ENCODE results near the gene CDK5RAP1. TPM values are rescaled to one million over a fixed set of nuclear protein-coding genes. Genes with fewer than 3 reads are reported as not detected.
"Not testable (repeated sequence)": the region's sequence is repeated elsewhere in the genome, so short reads cannot be mapped to it uniquely, and the experiment has no call there.

CDK5RAP1 gene
- total RNA-seq, 1 experiment from 2014 or later: 34.4 TPM

DNA sequence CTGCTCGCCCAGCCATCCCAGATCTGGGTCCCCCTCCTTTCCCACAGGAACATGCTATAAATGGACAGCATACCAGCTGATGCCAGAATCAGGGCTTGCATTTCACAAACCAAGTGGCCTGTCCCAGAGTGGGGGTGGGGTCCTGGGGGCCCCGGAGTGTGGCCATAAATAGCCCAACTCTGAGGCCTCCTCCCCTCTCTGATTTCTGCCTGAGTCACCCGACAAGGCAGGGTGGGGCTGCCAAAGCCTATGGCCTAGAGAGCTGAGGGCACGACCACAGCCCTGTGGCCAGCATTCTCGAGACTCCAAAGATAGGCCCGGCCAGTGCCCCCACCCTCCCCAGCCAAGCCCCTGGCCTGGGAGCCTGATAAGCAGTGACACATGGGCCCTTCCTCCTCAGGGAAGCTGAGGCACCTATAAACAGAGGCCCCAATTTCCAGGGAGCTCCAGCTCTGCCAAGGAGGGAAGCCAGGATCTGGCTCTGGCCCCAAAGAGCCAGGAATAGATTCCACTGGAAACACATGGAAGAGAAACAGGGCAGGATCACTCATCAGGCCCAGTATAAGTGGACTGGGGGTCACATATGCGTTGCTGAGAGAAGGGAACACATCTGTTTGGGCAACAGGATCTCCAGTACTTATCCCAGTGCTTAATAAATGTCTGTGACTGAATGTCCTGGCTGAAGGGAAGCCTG lies 22.0 kb upstream of the CDK5RAP1 start:
- DNase-seq (ENCODE audit: low spot score): no peak

DNA sequence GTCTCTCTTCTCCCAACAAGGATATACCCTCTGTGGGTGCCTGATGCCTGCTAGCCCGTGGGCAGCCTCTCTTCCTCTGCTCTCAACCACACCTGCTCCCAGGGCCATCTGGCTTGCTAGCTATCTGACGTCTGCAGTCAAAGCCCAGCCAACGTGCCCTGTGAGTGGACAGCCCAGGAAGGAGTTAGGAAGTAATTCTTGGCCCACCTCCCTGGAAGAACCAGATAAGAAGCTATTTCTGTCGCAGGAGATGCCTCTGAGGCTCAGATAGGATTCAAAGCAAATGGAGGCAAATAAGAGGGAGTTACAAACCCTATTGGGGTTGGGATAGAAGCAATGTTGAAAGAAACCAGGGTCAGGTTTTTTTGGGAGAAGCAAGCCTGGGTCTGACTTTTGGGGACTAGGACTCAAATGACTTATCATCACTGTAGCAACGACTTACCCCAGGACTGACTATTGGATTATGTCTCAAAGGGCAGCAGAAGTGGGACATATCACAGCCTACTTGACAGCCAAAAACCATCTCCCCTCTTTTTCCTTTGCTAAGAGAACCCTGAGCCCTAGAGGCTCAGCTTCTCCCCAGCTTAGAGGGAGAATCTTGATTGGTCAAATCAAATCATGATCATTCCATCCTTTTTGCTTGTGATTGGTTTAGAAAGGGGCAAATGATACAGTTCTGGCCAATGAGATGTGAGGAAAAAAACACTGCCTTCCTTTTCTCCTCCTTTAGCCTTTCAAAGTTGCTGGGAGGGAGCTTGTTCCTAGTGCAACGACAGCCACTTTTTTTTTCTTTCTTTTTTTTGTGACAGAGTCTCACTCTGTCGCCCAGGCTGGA lies 18.0 kb upstream of the CDK5RAP1 start:
- no peak for DNase-seq (ENCODE audit: low spot score)

DNA sequence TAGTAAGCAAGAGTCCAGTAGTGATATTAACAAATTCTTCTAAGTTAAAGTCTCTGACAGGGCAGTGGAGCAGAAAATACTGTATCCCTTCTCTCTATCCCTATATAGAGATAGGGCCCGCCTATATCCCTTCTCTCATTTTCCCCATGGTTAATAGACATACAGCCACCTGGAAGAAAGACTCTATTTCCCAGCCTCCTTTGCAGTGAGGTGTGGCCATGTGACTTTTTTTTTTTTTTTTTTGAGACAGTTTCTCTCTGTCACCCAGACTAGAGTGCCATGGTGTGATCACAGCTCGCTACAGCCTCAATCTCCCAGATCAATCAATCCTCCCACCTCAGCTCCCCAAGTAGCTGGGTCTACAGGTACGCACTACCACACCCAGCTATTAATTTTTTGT lies 16.7 kb upstream of the CDK5RAP1 start:
- no peak for DNase-seq (ENCODE audit: low spot score)

DNA sequence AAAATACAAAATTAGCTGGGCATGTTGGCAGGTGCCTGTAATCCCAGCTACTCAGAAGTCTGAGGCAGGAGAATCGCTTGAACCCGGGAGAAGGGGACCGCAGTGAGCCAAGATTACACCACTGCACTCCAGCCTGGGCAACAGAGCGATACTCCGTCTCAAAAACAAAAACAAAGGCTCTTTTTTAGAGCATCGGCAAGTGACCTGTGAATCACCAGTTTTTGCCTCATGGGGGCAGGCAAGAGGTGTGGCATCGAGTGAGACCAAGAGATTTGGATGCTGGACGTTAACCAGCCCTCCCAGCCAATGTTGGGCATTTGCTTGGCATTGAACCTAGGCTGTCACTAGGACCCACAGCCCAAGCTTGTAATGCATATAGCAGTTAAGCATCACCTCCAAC lies 14.6 kb upstream of the CDK5RAP1 start:
- DNase-seq (ENCODE audit: low spot score): peak; percentile 50

DNA sequence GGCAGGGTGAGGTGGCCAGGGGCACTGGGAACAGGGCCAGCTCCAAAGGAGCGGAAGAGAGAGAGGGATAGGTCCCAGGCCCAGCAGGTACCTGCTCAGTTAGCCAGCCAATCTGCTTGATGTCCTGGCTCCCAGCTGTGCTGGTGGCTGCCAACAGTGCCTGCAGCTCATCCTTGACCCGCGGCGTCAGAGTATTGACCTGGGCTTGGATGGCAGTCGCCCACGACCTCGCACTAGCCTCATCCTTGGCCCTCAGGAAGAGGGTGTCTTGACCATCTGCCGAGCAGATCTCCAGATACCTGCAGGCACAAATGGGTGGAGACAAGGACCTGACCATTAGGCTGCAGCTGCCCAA lies 11.1 kb upstream of the CDK5RAP1 start:
- no peak for DNase-seq (ENCODE audit: low spot score)

DNA sequence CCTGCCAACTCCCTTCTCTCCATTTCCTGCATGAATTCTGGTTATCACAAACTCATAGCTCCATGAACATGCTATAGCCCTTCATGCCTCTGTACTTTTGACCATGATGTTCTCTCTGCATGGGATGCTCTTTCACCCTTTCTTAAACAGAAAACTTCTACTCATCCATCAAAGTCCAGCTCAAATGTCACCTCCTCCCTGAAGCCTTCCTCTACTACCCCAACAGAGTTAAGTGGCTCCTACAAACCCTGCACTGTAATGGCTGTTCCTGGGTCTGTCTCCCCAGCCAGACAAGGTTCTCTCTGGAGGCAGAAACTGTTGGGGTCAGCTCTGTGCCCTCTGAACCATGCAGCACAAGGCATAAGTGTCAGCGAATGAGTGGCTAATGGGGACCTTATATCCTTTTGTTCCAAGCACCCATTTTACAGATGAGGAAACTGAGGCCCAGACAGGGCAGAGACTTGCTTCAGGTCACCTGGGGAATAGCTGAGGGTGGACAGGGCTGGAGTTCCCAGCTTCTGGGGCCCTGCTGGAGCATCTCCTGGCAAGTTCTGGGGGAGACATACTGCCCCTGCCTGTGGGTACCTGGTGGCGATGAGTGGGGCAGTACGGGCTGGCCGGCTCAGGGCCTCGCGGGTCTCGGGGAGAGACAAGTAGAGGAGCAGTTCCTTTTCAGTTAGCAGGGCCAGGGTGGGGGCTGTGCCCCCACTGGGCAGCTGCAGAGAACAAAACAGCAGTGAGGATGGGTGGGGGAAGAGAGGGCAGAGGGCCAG lies 10.6 kb upstream of the CDK5RAP1 start:
- DNase-seq (ENCODE audit: low spot score): no peak

DNA sequence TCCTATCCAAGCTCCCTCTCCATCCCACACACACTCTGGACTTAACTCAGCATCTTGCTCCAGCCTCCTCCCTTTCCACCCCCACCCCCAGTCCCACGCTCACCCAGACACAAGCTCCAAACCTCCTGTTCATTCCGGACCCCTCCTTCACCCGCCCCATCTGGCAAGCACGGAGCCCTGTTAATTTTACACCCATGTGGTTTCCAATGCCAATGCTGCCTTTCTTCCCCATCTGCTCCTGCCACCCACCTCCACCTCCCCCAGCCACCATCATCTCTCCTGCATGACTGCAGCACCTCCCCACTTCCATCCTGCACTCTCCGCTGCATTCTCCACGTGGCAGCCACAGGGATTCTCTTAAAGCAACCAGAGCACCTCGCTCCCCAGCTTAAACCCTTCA lies 9.9 kb upstream of the CDK5RAP1 start:
- no peak for DNase-seq (ENCODE audit: low spot score)

DNA sequence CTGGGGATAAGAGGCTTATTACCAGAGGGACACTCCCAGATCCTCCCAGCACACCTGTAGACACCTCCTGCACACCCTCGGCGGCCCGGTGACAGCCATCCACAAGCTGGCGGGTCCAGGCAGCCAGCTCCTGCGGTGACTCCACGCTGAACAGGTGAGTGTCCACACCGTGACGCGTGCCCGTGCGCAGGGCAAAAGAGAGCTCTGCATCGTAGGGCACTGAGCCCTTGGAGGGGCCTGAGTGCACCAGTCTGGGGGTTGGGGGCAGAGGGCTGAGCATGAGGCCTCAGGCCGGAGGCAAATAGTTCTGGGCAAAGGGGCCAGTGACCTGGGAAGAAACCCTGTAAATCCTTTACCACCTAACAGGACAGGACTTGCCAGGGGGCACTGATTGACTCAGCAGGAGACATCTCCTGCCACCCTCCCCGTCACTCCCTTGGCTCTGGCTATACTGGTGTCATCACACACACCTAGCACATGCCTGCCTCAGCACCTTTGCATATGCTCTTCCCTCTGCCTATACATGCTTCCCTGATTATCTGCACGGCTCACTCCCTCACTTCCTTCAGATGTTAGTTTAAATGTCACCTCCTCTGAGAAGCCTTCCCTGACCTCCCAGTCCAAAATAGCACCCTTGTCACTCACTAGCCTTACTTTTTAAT lies 8.9 kb upstream of the CDK5RAP1 start:
- DNase-seq (ENCODE audit: low spot score): no peak

DNA sequence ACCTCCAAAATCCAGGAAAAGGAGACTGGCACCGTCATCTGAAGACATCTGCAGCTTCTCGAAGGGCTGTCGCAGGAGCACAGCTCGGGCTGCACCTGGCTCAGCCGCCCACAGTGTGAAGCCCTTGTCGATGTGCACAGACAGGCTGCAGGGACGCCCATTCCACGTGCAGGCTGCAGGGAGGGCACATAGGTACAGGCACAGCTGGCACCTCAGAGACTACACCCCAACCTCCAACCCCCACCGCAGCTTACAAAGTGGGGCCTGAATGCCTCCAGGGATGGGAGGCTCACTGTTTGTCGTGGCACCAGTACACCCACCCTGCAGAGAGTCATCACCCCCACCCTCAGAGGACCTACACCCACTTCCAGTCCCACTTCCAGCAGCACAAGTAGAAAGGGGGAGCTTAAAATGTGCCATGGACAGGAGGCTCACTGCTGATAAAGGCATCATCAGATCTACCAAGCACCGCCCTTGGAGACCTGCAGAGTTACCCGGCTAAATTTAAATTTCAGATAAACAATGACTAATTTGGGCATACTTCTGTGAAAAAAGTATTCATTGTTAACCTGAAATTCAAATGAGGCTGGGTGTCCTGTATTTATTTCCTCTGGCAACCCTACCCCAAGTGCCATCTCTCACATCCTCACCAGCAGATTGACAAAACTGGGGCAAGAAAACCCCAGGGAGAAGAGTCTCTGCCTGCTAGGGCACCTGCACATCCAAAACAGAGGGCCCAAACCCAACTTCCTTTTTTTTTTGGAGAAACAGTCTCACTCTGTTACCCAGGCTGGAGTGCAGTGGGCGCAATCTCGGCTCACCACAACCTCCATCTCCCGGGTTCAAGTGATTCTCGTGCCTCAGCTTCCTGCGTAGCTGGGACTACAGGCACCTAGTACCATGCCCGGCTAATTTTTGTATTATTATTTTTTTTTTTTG lies 7.7 kb upstream of the CDK5RAP1 start:
- DNase-seq (ENCODE audit: low spot score): no peak

DNA sequence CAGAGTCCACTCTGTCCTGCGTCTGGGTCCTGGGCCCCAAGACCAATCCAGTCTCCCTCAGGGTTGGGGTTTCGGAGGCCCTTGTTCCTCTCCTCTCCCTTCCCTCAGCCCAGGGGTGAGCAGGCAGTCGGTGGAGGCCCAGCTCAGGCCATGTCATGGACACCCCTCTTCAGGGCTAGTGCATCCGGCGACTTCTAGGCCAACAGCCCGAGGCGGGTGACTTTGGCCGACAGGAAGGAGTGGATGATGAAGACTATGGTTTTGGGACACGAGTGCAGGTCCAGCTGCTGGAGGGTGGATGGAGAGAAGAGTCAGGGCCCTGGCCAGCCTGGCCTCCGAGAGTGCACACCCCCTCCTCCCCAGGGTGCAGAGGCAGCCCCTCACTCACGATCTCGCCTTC lies 7.0 kb upstream of the CDK5RAP1 start:
- DNase-seq (ENCODE audit: low spot score): no peak

DNA sequence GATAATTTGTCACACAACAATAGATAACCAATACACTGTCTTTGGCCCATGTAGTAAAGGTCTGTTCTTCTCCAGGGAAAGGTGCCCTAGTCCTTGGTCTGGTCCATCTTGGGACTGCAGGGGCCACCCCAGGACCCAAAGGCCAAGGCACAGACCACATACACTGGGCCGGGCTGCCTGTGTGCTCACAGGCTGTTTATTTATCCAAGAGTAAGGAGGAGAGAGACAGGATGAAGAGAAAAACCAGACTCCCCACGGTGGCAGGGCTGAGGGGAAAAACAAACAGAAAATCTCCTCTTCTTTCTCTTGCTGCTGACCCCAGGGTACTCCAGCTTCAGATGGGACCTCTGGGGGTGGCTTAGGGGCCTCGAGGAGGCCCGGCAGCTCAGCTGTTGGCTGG lies 6.5 kb upstream of the CDK5RAP1 start:
- no peak for DNase-seq (ENCODE audit: low spot score)

DNA sequence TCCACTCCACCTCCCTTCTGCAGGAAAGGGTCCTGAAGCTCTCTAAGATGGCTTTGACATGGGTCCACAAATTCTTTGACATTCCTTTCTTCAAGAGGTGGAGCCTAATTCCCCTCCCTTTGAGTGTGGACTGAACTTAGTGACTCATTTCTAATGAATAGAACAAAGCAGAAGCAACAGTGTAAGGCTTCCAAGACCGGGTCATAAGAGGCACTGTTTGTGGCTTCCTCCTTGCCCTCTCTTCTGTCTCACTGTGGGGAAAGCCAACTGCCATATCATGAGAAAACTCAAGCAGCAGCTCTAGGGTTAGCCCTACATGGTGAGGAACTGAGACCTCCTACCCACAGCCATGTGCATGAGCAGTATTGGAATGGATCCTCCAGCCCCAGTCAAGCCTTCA lies 5.9 kb upstream of the CDK5RAP1 start:
- peak; percentile 22 for DNase-seq (ENCODE audit: low spot score)

DNA sequence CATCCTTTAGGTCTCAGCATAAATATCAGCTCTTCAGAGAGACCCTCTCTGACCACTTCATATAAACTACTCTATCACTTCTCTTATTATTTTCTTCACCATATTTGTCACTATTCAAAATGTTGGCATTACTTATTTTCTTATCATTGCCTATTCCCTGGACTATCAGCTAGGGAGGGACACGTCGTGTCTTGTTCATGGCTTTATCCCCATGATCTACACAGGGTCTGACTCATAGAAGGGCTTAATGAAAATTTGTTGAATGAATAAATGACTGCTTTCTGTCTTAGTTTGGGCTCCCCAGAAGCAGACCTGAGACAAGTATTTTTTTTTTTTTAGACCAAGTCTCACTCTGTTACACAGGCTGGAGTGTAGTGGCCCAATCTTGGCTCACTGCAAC lies 3.0 kb upstream of the CDK5RAP1 start:
- no peak for DNase-seq (ENCODE audit: low spot score)

DNA sequence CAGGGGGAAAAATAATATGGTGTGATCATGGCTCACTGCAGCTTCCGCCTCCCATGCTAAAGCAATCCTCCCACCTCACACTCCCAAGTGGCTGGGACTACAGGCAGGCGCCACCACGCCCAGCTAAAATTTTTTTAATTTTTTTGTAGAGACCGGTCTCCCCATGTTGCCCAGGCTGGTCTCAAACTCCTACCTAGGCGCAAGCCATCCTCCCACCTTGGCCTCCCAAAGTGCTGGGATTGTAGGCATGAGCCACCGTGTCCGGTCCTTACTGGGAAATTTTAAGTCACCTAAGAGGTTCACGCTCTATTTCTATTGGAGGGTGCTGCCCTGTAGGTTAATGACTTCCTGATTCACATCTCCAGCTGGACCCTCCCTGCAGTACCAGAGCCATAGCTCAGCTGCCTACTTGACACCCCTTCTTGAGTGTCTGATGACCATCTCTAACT lies 626 bp upstream of the CDK5RAP1 start:
- peak; percentile 6 for DNase-seq (ENCODE audit: low spot score)

DNA sequence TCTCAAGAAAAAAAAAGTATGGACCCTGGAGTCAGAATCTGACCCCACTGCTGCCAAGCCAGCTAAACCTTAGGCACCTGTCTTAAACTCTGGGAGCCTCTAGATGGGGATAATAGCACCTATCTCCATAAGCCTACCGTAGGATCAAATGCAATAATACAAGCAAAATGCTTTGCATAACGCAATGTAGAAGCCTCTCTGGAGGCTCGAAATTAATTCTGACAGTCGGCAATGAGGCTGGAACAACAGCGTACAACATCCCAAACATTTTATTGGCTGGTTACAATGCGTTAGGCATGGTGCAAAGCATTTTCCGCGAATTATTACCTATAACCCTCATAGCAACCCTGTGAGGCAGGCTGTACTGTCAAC lies 521 bp downstream of the CDK5RAP1 start:
- peak; percentile 61 for DNase-seq (ENCODE audit: low spot score)

DNA sequence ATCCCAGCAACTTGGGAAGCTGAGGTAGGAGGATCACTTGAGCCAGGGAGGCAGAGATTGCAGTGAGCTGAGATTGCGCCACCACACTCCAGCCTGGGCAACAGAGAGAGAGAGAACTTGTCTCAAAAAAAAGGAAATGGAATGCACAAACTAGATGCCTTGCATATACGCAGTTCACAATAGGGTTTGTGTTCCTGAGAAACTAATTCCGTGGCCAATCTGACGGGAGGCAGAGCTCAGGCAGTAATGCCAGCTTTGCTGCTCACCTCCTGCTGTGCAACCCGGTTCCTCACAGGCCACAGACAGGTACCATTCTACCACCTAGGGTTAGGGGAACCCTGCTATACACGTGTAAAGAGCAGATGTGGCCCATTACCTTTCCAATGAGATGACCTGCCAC lies 1.4 kb downstream of the CDK5RAP1 start:
- no peak for DNase-seq (ENCODE audit: low spot score)

DNA sequence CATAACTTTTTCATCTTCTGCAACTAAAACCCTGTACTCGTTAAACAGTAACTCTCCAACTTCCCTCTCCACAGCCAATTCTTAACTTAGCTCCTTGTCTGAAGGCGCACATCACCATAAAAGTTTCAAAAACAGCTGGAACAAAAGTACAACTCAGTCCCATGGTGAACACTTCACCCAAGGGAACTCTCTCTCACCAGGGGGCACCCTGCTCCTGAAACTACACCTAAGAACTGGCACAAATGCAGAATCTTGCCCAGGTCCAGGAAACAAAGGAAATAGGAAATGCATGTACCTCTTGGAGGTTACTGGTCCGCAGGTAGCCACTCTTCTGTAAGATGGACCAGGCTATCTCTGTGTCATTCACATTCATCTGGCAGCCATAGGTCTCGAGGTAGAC lies 6.6 kb downstream of the CDK5RAP1 start:
- peak; percentile 44 for DNase-seq (ENCODE audit: low spot score)

DNA sequence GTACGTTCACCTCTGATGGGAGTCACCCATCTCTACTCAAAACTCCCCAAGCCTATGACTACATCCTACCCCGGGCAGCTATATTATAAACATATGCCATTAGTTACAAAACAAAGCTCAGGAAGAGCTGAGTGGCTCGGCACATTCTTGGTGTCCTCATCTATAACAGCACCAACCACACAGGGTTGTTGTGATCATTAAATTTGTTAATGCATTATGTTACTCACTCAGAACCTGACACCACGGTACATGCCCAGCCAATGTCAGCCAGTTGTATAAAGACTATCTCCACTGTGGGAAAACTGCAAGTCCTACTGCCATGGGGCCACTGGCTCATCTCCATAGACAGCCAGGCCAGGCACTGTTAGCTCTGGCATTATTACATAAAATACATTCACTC lies 7.7 kb downstream of the CDK5RAP1 start:
- DNase-seq (ENCODE audit: low spot score): no peak

DNA sequence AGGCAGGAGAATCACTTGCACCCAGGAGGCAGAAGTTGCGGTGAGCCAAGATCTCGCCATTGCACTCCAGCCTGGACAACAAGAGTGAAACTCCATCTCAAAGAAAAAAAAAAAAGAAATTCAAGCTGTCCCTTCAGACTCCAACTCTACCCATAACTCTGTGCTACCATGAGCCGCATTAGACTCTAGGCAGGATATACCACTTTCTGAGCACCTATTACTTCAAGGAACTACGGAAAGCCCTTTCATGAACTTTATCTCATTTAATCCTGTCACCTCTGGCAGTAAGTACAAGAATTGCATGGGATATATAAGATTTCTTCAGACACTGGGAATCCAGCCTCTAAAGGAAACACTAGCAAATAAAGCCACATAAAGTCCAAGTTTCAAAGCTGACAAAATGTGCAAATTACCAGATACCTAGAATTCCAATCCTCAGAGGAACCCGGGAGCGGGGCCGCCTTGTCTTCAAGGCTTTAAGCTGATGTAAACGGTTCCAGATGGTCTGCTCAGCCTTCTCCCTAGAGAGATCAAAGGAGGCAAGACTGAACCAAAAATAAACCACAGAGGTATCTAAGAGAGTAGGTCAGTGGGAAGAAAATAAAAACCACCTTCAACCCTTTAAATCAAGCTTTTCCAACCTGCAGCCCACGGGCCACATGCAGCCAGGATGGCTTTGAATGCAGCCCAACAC lies 9.4 kb downstream of the CDK5RAP1 start:
- DNase-seq (ENCODE audit: low spot score): no peak

DNA sequence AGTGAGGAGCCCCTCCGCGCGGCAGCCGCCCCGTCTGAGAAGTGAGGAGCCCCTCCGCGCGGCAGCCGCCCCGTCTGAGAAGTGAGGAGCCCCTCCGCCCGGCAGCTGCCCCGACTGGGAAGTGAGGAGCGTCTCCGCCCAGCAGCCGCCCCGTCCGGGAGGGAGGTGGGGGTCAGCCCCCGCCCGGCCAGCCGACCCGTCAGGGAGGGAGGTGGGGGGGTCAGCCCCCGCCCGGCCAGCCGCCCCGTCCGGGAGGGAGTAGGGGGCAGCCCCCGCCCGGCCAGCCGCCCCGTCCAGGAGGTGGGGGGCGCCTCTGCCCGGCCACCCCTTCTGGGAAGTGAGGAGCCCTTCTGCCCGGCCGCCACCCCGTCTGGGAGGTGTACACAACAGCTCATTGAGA lies 12.0 kb downstream of the CDK5RAP1 start:
- not testable (repeated sequence) for DNase-seq (ENCODE audit: low spot score)
